Thoracic aorta (tissue), 2 donors: ENCODE measurements around the gene VPREB1. TPM values are rescaled to one million over a fixed set of nuclear protein-coding genes. Genes with fewer than 3 reads are reported as not detected.
"Not testable (repeated sequence)": the region's sequence is repeated elsewhere in the genome, so short reads cannot be mapped to it uniquely, and the experiment has no call there.

ENCODE experiments used
- ATAC-seq: fragments of 150-250 bp; one replicate; pipeline ENCODE4 v1.8.0; 2017; ENCODE audit warnings: low read depth; ENCODE audit not compliant: insufficient number of reproducible peaks, low FRiP score
- DNase-seq: peaks from one replicate; pipeline ENCODE4 v3.0.0-alpha.2; 2020; ENCODE audit warnings: low spot score
- H3K27ac ChIP-seq, 2 donors: fragments of 200-600 bp; sonication (generic); 1 replicate in 1 of 2; 2 replicates in 1 of 2; pipeline ENCODE4 v1.5.1; 2016; ENCODE audit warnings: mild to moderate bottlenecking in 2 of 2, moderate library complexity in 2 of 2
- H3K27me3 ChIP-seq: fragments of 200-600 bp; sonication (generic); replicated peaks from 2 replicates; pipeline ENCODE4 v1.6.0; 2016; ENCODE audit warnings: mild to moderate bottlenecking; ENCODE audit not compliant: insufficient read depth
- H3K36me3 ChIP-seq: fragments of 200-600 bp; sonication (generic); one replicate; pipeline ENCODE4 v1.5.1; 2016
- H3K4me1 ChIP-seq, 2 donors: fragments of 200-600 bp; sonication (generic); 1 replicate in 1 of 2; 2 replicates in 1 of 2; pipeline versions ENCODE4 v1.5.1 to v1.6.0; 2016; ENCODE audit warnings: low read depth in 2 of 2, mild to moderate bottlenecking in 1 of 2; ENCODE audit not compliant: control insufficient read depth in 1 of 2
- H3K4me3 ChIP-seq: fragments of 200-600 bp; sonication (generic); 2 replicates; pipeline ENCODE4 v1.5.1; 2016; ENCODE audit warnings: mild to moderate bottlenecking
- H3K9me3 ChIP-seq: fragments of 200-600 bp; sonication (generic); 2 replicates; pipeline ENCODE4 v1.5.1; 2016
- CTCF ChIP-seq: fragments of 200-600 bp; sonication (generic); IDR thresholded peaks from one replicate; pipeline ENCODE4 v1.5.1; 2019; ENCODE audit warnings: antibody characterized with exemption
- total RNA-seq, 2 donors: library from RNA; depleted of rRNA; stranded (reverse); fragments of >200 nt; gene quantifications; one replicate each; pipeline versions ENCODE4 v1.1.0 to v1.2.3, GENCODE V29; 2016

VPREB1 gene
- total RNA-seq, 2 donors from 2014 or later = not detected

DNA sequence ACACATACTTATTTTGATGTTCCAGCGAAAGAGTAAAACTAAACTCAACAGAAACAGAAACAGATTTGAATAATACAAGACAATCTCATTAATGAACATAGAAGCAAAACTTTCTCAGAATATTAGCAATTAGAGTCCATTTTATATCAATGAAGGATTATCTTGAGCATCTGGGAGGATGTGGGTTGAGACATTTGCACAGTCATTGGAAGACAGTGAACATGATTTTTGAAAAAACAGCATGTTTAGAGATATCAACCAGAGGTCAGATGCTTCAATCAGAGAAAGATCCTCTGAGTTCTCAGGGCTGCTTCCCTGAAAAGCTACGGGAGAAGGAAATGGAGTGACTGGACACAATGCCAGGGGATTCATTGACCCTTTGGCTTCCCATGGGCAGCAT is 35.9 kb upstream of the VPREB1 start:
- DNase-seq = no peak
- no peak for TF ChIP-seq CTCF
- Histone ChIP-seq H3K9me3 (no peaks in the 10 kb centered on the region), H3K27ac (no peak overlapping the region), H3K27me3 (no peaks in the 10 kb centered on the region), H3K4me3 (no peak overlapping the region), H3K36me3 (no peaks in the 10 kb centered on the region), H3K4me1 (no peaks in the 10 kb centered on the region)
- ATAC-seq = no peak

GRCh38 chr22:22209080-22209640 is 35.4 kb upstream of the VPREB1 start:
- DNase-seq, H3K36me3 ChIP-seq, H3K27ac ChIP-seq, H3K9me3 ChIP-seq, H3K4me3 ChIP-seq, H3K4me1 ChIP-seq, ATAC-seq, H3K27me3 ChIP-seq: not testable (repeated sequence)

DNA sequence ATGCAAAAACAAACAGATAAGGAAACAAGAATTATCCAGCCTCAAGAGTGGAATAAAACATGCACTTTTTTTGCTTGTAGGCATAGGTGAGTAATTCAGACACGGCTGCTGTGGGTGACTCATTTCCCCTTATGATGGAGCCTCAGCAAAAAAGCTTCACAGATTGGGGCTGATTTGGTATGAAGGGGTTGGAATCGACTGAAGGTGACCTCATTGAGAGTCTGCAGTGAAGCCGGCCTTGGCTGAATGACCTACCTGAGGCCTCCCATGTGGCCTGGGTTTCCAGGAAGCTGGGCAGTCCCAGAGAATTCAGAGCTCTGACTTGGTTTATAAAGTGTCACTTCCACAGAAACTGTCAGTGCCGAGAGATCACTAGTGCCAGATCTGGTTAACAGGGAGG is 34.2 kb upstream of the VPREB1 start:
- H3K36me3 ChIP-seq = no peaks in the 10 kb centered on the region
- H3K4me1 ChIP-seq = no peaks in the 10 kb centered on the region
- no peak overlapping the region for H3K4me3 ChIP-seq
- no peak overlapping the region for H3K27ac ChIP-seq
- no peaks in the 10 kb centered on the region for H3K9me3 ChIP-seq
- TF ChIP-seq CTCF = no peak
- no peaks in the 10 kb centered on the region for H3K27me3 ChIP-seq
- DNase-seq = no peak
- no peak for ATAC-seq

DNA sequence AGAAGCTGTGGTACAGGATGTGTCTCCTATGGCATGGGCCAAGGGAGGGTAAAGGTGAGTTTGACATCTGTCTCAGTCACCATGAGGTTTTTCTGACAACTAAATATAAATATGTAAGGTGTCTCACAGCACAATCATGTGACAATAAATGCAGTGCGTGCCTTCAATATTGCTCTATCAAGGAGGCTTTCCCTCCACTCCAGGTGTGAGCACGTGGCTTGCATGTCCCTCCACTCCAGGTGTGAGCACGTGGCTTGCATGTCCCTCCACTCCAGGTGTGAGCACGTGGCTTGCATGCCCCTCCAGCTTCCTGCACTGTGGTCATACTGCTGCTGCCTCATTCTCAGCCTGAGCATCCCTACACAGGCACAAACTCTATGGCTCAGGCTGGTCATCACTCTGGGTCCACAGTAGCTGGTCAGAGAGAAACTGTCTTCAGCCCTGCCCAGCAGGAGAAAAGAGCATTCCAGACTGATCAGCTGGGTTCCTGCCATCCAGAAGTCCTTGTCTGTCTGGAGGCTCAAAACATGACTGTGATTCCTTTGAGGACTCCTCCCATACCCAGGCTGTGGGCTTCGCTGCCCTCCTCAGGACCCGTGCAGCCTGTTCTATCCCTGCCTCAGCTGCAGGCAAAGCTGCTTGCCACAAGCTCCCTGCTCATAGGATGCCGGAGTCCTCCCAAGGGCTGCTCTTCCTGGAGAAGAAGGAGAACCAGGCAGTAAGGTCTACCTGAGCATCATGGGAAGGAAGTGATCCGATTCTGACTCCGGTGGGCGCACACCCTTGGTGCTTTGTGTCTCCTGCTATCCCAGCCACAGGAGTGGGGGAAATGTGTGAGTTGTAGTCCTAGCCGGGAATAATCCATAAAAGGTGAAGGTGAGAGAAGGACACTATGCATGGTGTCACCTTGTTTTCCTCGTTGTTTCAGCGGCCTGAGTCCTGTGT is 33.4 kb upstream of the VPREB1 start:
- H3K4me1 ChIP-seq = no peaks in the 10 kb centered on the region
- no peaks in the 10 kb centered on the region for H3K27me3 ChIP-seq
- H3K27ac ChIP-seq = no peak overlapping the region
- ATAC-seq (no peak), DNase-seq (no peak)
- no peaks in the 10 kb centered on the region for H3K36me3 ChIP-seq
- H3K9me3 ChIP-seq = no peaks in the 10 kb centered on the region
- no peak for TF ChIP-seq CTCF
- no peak overlapping the region for H3K4me3 ChIP-seq

DNA sequence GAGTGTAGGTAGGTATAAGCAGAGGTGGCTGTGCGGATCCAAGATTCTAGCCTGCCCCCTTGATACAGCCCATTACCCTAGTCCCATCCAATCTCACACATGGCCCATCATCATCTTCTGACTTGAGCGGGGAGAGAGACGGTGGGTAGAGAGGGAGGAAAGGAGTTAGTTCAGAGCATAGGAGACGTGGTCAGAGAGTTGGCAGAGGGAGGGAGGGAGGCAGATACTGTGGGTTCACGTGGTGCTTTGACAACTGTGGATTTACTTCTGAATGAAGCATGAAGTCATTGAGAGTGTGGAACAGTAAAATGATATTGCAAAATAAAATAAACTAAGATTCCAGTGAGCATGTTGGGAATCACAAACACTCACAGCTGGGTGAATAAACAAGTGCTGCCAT is 31.4 kb upstream of the VPREB1 start:
- H3K4me3 ChIP-seq = no peak overlapping the region
- no peaks in the 10 kb centered on the region for H3K9me3 ChIP-seq
- no peaks in the 10 kb centered on the region for H3K36me3 ChIP-seq
- no peaks in the 10 kb centered on the region for H3K27me3 ChIP-seq
- no peak for TF ChIP-seq CTCF
- no peaks in the 10 kb centered on the region for H3K4me1 ChIP-seq
- no peak for DNase-seq
- H3K27ac ChIP-seq = no peak overlapping the region
- no peak for ATAC-seq
